GM18861 (cell line): ENCODE measurements around the gene JMJD7.
"Not testable (repeated sequence)": the region's sequence is repeated elsewhere in the genome, so short reads cannot be mapped to it uniquely, and the experiment has no call there.

ENCODE experiments used
- ATAC-seq: cut with Tn5 transposase; IDR thresholded peaks from one replicate; pipeline ENCODE4 v1.9.1; 2021; ENCODE audit not compliant: unreplicated experiment

Gene JMJD7

DNA sequence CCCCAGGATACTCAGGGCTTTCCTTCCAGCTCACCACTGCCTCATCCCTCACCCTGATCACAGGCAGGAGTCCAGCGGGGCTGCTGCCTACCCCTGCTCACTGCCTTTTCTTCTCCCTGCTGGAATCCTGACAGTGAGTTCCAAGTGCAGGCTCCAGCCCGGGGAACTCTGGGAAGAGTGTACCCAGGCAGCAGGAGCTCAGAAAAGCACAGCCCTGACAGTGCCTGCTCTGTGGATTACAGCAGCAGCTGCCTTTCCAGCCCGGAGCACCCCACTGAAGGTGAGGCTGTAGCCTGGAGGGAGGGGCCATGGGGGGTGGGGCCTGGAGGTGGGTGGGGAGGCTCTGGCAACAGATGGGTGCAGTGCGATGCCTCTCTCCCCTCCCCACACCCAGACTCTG lies 6.1 kb upstream of the JMJD7 start:
- no peak for ATAC-seq

DNA sequence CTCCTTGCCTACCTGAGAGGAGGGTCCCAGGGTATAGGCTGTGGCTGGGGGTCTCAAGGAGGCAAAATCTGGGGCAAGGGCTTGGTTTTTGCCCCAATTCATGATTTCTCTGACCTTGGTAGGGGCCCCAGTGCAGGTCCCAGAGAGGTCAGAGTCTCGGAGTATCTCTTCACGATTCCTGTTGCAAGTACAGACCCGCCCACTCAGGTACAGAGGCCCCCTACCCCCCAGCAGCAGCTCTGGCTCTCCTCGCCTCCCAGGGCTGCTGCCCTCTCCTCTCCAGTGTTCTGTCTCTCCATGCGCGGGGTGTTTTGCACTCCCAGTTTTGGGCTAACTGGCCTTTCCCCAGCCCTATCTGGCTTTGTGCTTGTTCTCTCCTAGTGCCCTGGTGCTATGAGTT lies 5.4 kb upstream of the JMJD7 start:
- ATAC-seq, result no peak

DNA sequence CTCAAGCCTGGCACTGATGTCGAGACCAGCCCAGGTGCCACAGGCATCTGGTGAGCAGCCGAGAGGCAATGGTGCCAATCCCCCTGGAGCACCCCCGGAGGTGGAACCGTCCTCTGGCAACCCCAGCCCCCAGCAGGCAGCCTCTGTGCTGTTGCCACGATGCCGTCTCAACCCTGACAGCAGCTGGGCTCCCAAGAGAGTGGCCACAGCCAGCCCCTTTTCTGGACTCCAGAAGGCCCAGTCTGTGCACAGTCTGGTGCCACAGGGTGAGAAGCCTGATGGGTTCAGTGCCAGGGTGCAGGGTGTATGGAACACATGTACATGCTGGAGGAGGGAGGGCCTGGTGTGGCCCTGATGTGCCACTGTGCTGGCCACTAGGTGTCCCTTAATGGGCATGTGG lies 4.9 kb upstream of the JMJD7 start:
- no peak for ATAC-seq

DNA sequence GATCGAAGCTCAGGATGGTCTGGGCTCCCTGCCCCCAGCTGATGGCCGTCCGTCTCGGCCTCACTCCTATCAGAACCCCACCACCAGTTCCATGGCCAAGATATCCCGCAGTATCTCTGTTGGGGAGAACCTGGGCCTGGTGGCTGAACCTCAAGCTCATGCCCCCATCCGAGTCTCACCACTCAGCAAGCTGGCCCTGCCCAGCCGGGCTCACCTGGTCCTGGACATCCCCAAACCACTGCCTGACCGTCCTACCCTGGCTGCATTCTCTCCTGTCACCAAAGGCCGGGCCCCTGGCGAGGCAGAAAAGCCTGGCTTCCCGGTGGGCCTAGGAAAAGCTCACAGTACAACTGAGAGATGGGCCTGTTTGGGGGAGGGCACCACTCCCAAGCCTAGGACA lies 4.4 kb upstream of the JMJD7 start:
- ATAC-seq, result no peak

DNA sequence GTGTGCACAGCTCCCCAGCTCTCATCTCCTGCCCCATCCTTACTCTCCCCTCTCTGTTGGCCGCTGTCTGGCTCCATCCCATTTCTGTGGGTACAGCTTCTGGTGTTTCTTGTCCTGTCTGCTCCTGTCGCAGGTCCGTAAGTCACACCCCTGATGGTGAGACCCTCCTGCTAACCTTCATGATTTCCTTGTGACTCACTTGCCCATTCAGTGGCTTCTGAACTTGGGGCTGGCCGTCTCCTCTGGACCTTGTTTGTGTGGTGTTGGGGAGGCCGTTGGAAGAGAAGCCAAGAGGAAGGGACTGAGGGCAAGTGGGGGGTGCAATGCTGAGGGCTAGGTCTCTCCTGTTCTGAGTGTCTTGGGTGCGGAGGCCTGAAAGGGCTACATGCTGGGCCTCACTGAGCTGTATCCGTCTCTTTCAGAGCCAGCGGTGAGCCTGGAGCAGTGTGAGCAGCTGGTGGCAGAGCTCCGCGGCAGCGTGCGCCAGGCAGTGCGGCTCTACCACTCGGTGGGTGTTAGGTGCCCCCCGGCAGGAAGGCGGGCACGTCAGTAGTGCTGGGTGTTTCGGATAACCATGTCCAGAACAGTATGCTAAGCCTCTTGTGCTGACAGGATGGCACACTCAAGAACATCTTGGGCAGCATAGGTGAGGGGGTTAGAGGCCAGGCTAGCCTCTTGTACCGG lies 3.7 kb upstream of the JMJD7 start:
- ATAC-seq, result no peak

DNA sequence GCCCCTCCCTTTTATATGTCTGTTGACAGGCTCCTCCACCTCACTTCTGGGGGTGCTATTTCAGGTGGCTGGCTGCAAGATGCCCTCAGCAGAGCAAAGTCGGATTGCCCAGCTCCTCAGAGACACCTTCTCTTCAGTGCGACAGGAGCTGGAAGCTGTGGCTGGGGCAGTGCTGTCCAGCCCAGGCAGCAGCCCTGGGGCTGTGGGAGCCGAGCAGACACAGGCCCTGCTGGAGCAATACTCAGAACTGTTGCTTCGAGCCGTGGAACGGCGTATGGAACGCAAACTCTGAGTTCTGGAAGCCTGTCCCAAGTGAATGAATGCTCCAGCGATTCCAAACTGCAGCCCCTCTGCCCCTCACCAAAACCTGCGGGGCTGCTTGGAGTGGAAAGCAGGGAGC lies 2.7 kb upstream of the JMJD7 start:
- no peak for ATAC-seq

DNA sequence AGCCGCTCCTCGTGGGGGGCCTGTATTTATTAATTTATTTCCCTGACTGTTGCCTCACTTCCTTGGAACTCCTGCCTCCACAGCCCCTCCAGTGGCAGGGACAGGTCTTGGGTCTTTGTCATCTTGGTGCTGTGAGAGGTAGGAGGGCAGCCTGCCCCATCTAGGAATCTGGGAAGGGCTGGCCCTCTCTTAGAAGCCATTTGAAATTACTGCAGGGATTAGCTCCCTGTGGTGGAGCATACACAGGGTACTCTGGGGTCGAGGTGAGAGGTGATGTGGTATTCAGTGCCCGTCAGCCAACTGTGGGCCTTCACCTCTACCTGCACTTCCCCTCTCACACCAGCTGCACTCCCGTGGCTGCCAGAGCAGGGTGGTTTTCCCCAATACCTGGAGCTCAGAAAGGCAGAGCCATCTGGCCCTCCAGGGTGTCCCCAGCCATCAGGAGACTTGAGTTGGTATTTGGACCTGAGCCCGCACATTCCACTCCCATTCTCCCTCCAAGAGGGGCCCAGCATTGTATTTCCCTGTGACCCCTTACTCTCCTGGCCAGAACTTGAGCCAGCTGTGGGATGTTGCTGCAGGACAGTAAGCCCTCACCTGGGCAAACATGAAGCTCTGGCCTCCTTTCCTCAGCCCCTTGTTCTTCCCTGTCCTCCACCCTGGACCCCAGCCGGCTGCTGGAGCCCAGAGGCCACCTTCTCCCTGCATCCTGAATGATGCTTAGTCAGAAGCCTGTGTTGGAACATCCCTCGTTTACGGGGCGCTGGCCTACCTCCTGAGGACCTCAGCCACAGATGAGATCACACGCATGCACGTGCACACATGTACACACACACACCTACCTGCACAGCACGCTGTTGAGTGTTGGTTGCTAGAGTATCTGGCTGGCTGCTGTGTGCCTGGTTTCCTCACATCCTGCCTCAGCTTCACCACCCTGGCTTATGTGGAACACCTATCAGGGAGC lies 2.0 kb upstream of the JMJD7 start:
- no peak for ATAC-seq

DNA sequence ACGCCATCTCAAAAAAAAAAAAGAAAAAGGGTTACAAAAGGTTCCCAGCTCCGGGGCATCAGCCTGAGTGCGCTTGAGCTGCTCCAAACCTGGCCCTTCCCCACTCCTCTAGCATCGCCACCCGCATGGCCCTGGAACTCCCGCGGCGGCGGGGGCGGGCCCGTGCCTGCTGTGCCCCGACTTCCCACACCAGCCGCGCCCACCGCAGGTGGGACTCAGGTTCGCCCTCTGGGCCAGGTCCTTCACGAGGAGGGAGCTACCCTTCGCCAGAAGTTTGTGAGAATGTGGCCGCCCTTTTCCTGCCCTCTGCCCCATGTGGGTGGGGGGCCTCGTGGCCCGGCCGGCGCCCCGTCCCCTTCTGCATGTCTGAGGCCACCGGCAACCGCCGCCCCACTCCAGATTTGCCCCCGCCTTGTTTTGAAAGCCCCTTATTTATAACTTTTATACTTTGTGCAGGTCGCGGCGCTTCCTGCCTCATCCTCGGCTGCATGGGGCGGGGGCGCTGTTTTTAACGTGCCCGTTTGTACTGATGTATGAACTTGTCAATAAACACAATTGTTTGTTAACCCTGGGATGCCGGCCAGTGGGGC lies 507 bp upstream of the JMJD7 start:
- no peak for ATAC-seq

DNA sequence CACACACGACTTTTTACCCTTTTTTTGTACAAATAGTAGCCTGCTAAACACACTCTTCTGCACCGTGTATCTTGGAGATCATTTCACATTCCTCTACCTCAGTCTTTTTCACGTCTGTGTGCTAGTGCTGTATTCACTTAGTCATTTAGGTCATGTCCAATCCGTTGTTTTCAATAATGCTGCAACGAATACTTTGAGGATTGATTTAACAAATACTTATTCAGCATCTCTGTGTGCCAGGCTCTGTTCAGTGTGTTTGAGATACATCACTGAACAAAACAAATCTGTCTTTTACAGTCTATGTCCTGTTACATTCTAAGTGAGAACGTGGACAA lies 882 bp downstream of the JMJD7 start:
- ATAC-seq, result no peak

DNA sequence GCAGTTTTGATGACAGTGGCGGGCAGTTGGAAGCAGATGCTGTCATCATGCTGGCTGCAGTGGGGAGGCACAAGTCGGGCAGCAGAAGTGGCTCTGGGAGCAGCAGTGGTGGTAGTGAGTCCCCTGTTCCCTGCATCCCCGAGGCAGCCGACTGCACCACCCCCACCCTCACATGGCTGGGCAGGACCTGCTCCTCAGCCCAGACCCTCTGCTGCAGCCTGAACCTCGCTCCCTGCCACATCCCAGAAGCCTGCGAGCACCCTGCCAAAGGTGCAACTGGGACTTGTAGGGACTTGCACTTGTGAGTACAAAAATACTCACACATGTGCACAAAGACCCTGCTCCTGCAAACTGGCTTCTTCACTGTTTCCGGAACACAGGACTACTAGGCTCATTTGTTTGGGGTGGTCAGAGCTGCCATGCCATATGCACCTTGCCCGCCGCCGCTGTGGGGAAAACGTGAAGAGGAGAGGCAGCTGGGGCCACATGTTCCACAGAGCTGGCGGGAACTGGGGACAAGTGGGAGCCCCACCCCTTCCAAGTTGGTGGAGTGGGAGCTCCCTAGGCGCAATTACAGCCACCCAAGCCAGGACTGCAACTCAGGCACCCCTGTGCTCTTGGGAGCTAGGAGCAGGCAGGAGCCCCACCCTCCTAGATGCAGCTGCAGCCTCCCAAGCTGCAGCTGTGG lies 2.2 kb downstream of the JMJD7 start:
- no peak for ATAC-seq

DNA sequence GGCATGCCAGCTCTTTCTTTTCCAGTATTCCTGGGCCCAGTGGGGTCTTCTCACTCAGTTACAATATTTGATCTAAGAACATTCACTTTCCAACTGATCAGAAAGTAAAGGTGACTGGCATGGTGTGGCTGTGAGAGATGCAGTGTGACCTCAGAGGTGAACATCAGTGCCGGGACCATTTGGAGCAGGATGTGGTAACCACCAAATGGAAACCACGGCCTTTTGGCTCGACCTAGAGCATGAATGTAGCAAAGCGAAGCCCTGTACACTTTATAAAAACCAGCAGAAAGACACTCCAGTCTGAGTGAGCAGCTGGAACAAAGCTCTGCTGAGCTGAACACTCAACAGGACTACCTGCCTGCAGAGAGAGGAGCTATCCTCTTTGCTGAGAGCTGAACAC lies 3.4 kb downstream of the JMJD7 start:
- ATAC-seq, result not testable (repeated sequence)

DNA sequence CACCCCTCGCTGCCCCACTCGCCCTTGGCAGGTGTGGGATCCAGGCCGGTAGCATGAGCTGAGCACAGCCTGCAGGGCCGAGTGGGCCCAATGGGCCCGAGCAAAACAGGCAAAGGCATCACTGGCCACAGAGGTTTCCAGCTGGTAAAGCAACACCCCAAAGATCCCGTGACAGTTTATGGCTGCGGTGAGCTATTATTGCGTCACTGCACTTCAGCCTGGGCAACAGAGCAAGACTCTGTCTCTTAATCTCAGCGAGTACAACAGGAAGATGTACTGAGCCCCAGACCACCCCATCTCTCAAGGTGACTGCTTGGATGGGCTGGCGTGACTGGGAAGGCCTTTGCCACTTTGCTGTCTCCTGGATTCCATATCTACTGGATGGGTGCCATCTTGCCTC lies 4.3 kb downstream of the JMJD7 start:
- no peak for ATAC-seq

DNA sequence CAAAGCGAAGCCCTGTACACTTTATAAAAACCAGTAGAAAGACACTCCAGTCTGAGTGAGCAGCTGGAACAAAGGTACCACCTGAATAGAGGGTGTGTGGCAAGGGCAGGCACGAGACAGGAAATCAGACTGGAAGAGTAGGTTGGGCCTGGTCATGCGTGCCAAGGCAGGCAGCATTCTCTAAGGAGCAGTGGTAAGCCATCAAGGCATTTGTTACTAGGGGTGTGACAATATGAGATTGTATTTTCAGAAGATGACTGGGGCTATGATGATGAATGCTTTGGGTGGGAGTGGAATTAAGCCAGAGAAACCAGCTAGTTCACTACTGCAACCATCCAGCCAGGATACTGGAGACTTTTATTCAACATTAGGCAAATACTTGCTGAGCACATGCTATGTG lies 5.0 kb downstream of the JMJD7 start:
- ATAC-seq, result no peak

DNA sequence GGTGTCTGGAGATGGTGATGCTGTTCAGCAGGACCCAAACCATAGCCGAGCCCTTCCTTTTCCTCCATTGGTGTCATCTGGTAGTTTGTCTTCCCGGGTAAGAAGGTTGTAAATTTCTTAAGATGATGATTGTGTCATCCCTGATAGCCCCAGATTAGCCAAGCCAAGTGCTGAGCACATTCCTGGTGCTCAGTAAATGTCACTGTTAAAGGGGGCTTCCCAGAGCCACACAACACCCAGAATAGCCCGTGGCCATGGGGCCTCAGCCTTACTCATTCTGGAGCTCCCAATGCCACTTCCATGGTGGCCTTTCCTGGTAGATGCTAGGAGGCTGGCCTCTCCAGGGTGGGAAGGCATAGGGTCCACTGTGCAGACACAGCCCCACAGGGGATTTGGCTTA lies 6.2 kb downstream of the JMJD7 start:
- ATAC-seq, result no peak

DNA sequence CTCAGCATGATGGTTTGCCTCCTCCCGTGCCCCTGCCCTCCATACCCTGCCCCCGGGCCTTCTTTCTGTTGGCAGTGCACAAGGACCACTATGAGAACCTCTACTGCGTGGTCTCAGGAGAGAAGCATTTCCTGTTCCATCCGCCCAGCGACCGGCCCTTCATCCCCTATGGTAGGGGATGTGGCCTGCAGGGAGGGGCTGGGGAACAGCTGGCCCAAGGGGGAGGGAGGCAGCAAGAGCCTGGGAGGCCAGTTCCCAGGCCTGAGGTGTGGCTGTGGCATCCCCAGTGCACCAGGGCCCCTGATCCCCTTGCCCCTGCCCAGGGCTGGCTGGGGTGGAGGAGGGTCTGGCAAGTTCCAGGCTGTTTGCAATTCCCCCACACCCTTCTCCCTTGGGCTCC lies 8.2 kb downstream of the JMJD7 start:
- ATAC-seq, result no peak

DNA sequence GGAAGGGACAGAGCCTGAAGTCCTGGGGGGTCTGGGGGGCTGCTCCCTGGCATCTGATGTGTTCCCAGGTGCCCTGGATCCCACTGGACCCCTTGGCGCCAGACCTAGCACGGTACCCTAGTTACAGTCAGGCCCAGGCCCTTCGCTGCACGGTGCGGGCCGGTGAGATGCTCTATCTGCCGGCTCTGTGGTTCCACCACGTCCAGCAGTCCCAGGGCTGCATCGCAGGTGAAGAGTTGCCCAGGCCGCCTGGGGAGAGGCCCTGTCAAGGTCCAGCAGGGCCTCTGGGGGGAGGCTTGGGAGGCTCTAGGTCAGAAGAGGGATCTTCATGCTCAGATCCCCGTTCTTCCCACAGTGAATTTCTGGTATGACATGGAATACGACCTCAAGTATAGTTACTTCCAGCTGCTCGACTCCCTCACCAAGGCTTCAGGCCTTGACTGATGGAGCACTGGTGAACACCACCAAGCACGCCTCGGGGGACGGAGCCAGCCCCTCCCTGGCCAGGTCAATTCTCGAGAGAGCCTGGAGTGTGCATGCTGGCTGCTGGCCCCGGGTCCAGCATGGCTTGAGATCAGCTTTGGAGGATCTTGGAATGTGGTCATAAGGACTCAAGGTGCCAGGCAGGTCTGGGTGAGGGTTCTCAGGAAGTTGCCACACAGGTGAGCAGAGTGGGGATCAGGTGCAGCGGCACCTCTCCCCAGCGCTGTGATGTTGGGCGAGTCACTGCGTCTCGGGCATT lies 9.0 kb downstream of the JMJD7 start:
- no peak for ATAC-seq

DNA sequence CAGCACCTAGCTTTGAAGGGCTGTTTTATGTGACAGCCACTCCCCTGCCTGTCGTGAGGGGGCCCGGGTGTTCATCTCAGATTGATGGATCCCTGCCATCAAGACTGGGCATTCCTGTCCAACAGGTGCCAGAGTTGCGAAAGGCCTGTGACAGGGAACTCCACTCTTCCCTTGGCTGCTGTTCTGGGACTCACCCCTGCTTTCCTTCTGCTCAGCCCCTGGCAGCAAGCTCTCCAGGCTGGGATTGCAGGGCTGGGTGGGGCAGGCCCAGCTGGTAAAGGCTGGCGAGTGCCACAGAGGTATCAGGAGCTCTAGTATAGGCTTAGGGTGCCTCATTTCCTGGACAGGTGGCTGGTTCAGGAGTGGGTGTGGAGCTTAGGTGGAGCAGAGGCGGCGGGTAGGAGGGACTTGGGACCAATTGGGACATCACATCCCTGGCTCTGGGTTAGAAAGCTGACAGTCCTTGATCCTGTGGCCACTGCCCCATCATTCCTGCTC lies 10.6 kb downstream of the JMJD7 start, which contains the start of gene PLA2G4B:
TSS of gene PLA2G4B (plus strand) at position 448 of the 498 bp plus-strand sequence. CDS start 67 bp downstream, outside the sequence.
- ATAC-seq, result no peak

DNA sequence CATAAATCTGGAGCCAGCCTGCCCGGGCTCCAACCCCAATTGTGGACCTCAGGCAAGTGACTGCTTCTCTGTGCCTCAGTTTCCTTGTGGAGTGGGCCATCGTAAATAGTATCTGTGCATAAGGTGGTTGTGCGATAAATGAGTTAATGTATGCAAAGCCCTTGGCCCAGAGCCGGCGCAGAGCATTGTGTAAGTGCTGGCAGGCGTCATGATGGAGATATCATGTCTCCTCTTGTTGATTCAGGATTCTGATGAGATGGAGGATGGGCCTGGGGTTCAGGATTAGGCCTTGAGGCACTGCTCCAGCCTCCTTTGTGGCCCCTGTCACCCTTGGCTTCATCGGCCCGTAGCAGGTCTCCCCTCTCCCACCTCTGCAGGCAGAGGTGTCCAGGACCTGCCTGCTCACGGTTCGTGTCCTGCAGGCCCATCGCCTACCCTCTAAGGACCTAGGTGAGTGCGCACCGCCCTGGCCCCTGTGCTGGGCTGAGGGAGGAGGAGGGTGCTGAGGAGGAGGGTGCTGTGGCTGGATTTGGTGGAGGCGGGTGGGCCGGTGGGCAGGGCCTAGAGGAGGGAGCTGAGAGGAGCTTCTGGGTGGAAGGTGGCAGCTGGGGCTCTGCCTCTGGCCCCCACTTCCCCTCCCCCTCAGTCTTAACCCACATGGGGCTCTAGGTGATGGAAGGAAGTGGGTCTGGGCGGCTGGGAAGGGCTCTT lies 12.0 kb downstream of the JMJD7 start:
- no peak for ATAC-seq

DNA sequence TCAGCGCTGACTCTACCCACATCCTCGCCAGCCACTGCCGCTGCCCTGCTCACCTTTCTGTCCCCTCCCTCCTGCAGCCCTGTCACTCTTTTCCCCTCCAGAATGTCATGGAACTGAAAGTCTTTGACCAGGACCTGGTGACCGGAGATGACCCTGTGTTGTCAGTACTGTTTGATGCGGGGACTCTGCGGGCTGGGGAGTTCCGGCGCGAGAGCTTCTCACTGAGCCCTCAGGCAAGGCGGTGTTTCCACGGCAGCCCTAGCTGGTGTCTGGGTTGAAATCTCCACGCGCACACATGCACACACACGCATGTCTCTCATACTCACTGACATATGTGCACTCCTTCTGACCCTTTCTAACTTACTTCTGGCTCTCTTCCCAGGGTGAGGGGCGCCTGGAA lies 12.8 kb downstream of the JMJD7 start:
- no peak for ATAC-seq

DNA sequence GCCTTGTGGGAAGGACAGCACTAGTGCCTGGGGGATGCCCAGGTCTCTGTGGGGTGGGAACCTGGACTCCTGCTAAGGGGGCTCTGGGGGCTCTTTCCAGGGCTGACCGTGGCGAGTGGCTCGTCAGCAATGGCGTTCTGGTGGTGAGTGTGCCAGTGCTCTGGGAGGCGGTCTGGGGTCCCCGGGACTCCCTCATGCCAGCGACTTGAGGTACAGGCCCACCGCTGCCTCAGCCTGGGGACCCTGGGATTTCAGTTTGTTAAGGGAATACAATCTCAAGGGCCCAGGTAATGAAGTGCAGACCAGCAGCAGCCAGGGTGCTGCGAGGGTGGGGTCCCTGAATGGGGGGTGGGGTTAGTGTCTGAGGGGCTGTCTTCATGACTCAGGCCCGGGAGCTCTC lies 13.2 kb downstream of the JMJD7 start:
- no peak for ATAC-seq
